ENCODE results near the gene TNFRSF21. TPM values are rescaled to one million over a fixed set of nuclear protein-coding genes. Genes with fewer than 3 reads are reported as not detected.

The TNFRSF21 gene
- total and polyA plus RNA-seq, 2 donors (not counting 1 experiment from before 2014, with no cell fraction given), result 0.43 to 1.2 TPM

DNA sequence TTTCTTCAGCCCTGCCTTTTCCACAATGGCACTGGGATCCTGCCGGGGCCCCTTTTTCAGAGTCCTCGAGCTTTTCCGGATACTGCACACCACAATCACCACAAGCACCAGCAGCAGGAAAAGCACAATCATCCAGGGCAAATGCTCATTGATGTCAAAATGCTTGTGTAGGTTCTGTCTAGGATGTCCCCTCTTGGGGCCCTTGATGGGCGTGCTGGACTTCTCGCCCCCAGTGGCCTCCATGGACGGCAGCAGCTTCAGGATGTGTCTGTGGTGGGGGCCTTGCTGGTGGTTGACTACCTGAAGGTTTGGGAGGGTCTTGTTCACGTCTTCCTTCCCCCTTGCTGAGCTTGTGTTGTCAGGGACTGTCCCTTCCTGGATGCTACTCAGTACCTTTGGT lies 25.7 kb downstream of the TNFRSF21 start:
- Histone ChIP-seq H3K4me1 (ENCODE audit: control insufficient read depth in 2 of 2, insufficient read depth in 2 of 2, low read length in 2 of 2) (no peaks in the 10 kb centered on the region), H3K79me2 (ENCODE audit: control insufficient read depth, insufficient read depth, low read length) (no peaks in the 10 kb centered on the region)

DNA sequence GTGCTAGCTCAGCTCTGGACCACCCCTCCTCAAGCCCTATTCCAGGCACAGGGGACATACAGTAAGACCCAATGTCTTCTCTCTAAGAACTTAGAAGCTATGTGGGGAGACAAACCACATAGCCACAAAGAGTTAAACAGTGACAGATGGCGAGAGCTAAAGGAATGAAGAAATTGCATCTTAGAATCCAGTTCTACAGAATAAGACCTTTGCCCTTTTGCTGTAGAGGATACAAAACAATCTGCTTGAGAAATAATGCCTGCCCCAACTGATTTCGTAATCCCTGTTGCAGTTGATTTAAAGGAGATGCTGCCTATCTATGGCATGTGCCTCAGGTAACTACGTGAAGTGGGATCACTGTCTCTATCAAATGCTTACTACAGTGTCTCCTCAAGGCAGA lies 31.2 kb downstream of the TNFRSF21 start:
- DNase-seq, result no peak
- no peak overlapping the region for H3K4me2 ChIP-seq (replicated peaks; ENCODE audit: low read depth, low read length, poor library complexity, severe bottlenecking)
- 100% methylated on average over 2 of the region's 3 CpGs for WGBS (ENCODE audit: insufficient coverage)

More for the DNA sequence above, 25.7 kb downstream of the TNFRSF21 start:
- Histone ChIP-seq H3K9ac (ENCODE audit: low read length) (no peak overlapping the region), H3K9me3 (ENCODE audit: control extremely low read depth in 1 of 3, control insufficient read depth in 2 of 3, insufficient read depth in 1 of 3, low read length in 2 of 3) (no peaks in the 10 kb centered on the region), H3K4me2 (replicated peaks; ENCODE audit: low read depth, low read length, poor library complexity, severe bottlenecking) (no peak overlapping the region), H2AFZ (ENCODE audit: insufficient read depth, low read depth, low read length, poor library complexity, severe bottlenecking) (no peak overlapping the region), H3K27ac (ENCODE audit: low read length in 2 of 2) (no peak overlapping the region), H3K4me3 (ENCODE audit: control extremely low read depth in 1 of 5, extremely low read depth in 1 of 5, insufficient read depth in 1 of 5, low read depth in 2 of 5, low read length in 4 of 5) (no peak overlapping the region), H3K27me3 (replicated peaks in 1 of 4; ENCODE audit: control extremely low read depth in 1 of 4, control insufficient read depth in 3 of 4, insufficient read depth in 4 of 4, low read length in 3 of 4) (no peaks in the 10 kb centered on the region), H4K20me1 (ENCODE audit: control insufficient read depth, insufficient read depth, low read length, poor library complexity, severe bottlenecking) (no peaks in the 10 kb centered on the region), H3K36me3 (replicated peaks in 1 of 2; ENCODE audit: control extremely low read depth in 1 of 2, control insufficient read depth in 1 of 2, extremely low read depth in 1 of 2, insufficient read depth in 2 of 2, low read length in 1 of 2) (no peaks in the 10 kb centered on the region)
- ChIA-PET CTCF (no interaction called here), POLR2A (no interaction called here)
- no peaks in the 10 kb centered on the region for H3K4me1 Mint-ChIP-seq
- 89% methylated on average over 3 of the region's 7 CpGs for WGBS (ENCODE audit: insufficient coverage)
- no peak overlapping the region for H3K4me3 Mint-ChIP-seq
- H3K27ac Mint-ChIP-seq, result no peak overlapping the region
- DNase-seq (no peak), ATAC-seq (ENCODE audit: low read depth) (no peak)
- no peak for TF ChIP-seq EZH2 (IDR thresholded peaks at IDR 0.05; ENCODE audit: borderline replicate concordance, insufficient read depth, low read depth, low read length, poor library complexity, severe bottlenecking)
- TF ChIP-seq, protein P1, sequence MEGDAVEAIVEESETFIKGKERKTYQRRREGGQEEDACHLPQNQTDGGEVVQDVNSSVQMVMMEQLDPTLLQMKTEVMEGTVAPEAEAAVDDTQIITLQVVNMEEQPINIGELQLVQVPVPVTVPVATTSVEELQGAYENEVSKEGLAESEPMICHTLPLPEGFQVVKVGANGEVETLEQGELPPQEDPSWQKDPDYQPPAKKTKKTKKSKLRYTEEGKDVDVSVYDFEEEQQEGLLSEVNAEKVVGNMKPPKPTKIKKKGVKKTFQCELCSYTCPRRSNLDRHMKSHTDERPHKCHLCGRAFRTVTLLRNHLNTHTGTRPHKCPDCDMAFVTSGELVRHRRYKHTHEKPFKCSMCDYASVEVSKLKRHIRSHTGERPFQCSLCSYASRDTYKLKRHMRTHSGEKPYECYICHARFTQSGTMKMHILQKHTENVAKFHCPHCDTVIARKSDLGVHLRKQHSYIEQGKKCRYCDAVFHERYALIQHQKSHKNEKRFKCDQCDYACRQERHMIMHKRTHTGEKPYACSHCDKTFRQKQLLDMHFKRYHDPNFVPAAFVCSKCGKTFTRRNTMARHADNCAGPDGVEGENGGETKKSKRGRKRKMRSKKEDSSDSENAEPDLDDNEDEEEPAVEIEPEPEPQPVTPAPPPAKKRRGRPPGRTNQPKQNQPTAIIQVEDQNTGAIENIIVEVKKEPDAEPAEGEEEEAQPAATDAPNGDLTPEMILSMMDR (IDR thresholded peaks at IDR 0.05), result no peak
- intact Hi-C loops (cut with micrococcal nuclease), result no loop called here
- H3K27me3 Mint-ChIP-seq, result no peaks in the 10 kb centered on the region
- no peaks in the 10 kb centered on the region for H3K9me3 Mint-ChIP-seq (ENCODE audit: insufficient read depth)

More for the DNA sequence above, 31.2 kb downstream of the TNFRSF21 start:
- H3K4me1 ChIP-seq (ENCODE audit: control insufficient read depth in 2 of 2, insufficient read depth in 2 of 2, low read length in 2 of 2), result no peaks in the 10 kb centered on the region
- no peak overlapping the region for H2AFZ ChIP-seq (ENCODE audit: insufficient read depth, low read depth, low read length, poor library complexity, severe bottlenecking)
- H3K79me2 ChIP-seq (ENCODE audit: control insufficient read depth, insufficient read depth, low read length), result no peaks in the 10 kb centered on the region
- no peak overlapping the region for H3K4me3 ChIP-seq (ENCODE audit: control extremely low read depth in 1 of 5, extremely low read depth in 1 of 5, insufficient read depth in 1 of 5, low read depth in 2 of 5, low read length in 4 of 5)
- intact Hi-C loops (cut with micrococcal nuclease), result no loop called here
- no peak overlapping the region for H3K9ac ChIP-seq (ENCODE audit: low read length)
- H3K9me3 ChIP-seq (ENCODE audit: control extremely low read depth in 1 of 3, control insufficient read depth in 2 of 3, insufficient read depth in 1 of 3, low read length in 2 of 3), result peaks cover 0 to 2% (median 0%) of the 10 kb centered on the region in 3 donors
- no peaks in the 10 kb centered on the region for H3K4me1 Mint-ChIP-seq
- H3K36me3 ChIP-seq (replicated peaks in 1 of 2; ENCODE audit: control extremely low read depth in 1 of 2, control insufficient read depth in 1 of 2, extremely low read depth in 1 of 2, insufficient read depth in 2 of 2, low read length in 1 of 2), result no peaks in the 10 kb centered on the region
- no peaks in the 10 kb centered on the region for H3K27me3 ChIP-seq (replicated peaks in 1 of 4; ENCODE audit: control extremely low read depth in 1 of 4, control insufficient read depth in 3 of 4, insufficient read depth in 4 of 4, low read length in 3 of 4)
- no peak overlapping the region for H3K4me3 Mint-ChIP-seq
- no peak for TF ChIP-seq EZH2 (IDR thresholded peaks at IDR 0.05; ENCODE audit: borderline replicate concordance, insufficient read depth, low read depth, low read length, poor library complexity, severe bottlenecking)
- TF ChIP-seq, protein P1 (IDR thresholded peaks at IDR 0.05), result no peak
- no peak overlapping the region for H3K27ac Mint-ChIP-seq
- no peaks in the 10 kb centered on the region for H4K20me1 ChIP-seq (ENCODE audit: control insufficient read depth, insufficient read depth, low read length, poor library complexity, severe bottlenecking)
- no peak overlapping the region for H3K27ac ChIP-seq (ENCODE audit: low read length in 2 of 2)
- peaks cover 2% of the 10 kb centered on the region for H3K9me3 Mint-ChIP-seq (ENCODE audit: insufficient read depth)
- no peak for ATAC-seq (ENCODE audit: low read depth)
- POLR2A ChIA-PET, result no interaction called here
- no peaks in the 10 kb centered on the region for H3K27me3 Mint-ChIP-seq
- CTCF ChIA-PET, result interaction anchor here (1.1 kb wide), 1 partner anchor 180 kb away, joined by 3 read pairs; no protein-coding TSS in a partner anchor
